CD4-positive, alpha-beta memory T cell (primary cell): ENCODE results near the gene ZSCAN10. TPM values are rescaled to one million over a fixed set of nuclear protein-coding genes. Genes with fewer than 3 reads are reported as not detected.
"Not testable (repeated sequence)": the region's sequence is repeated elsewhere in the genome, so short reads cannot be mapped to it uniquely, and the experiment has no call there.

Source experiments
- CTCF ChIA-PET: fragments of 350-600 bp; sonication (Branson Sonifier 250); formaldehyde crosslinking; loops from one replicate; lab custom pipeline; 2021; ENCODE audit warnings: inconsistent platforms; ENCODE audit not compliant: partially characterized antibody; lab: Charles Lee
- POLR2A ChIA-PET: fragments of 350-600 bp; sonication (Branson Sonifier 250); formaldehyde crosslinking; loops from one replicate; lab custom pipeline; 2021; ENCODE audit not compliant: partially characterized antibody; lab: Charles Lee
- DNase-seq, 5 donors: peaks; one replicate each; pipeline versions ENCODE4 v3.0.0 to v3.0.0-alpha.2; 2020 to 2022; ENCODE audit warnings: mixed read lengths in 1 of 5
- H3K27ac ChIP-seq: one replicate; pipeline ENCODE4 v1.7.0; 2013; ENCODE audit warnings: low read depth, low read length
- H3K27me3 ChIP-seq: 2 replicates; pipeline ENCODE4 v1.7.0; 2013; ENCODE audit warnings: mild to moderate bottlenecking, low read length, moderate library complexity; ENCODE audit not compliant: insufficient read depth
- H3K36me3 ChIP-seq: 2 replicates; pipeline ENCODE4 v1.7.0; 2013; ENCODE audit warnings: mild to moderate bottlenecking, low read length, moderate library complexity; ENCODE audit not compliant: insufficient read depth
- H3K4me1 ChIP-seq: 2 replicates; pipeline ENCODE4 v1.7.0; 2013; ENCODE audit warnings: mild to moderate bottlenecking, low read length, moderate library complexity; ENCODE audit not compliant: insufficient read depth
- H3K4me3 ChIP-seq, 2 donors: one replicate each; pipeline ENCODE4 v1.7.0; 2013; ENCODE audit warnings: low read length in 2 of 2, mild to moderate bottlenecking in 1 of 2
- H3K9me3 ChIP-seq, 2 donors: one replicate each; pipeline ENCODE4 v1.7.0; 2013; ENCODE audit warnings: low read length in 2 of 2, control low read depth in 1 of 2; ENCODE audit not compliant: control insufficient read depth in 1 of 2
- H3K27ac Mint-ChIP-seq, 7 donors: one replicate each; pipeline ENCODE4 v1.8.0; 2020 to 2021; ENCODE audit warnings: mixed read lengths in 7 of 7, mild to moderate bottlenecking in 6 of 7, inconsistent platforms in 3 of 7, moderate library complexity in 3 of 7
- H3K27me3 Mint-ChIP-seq, 2 donors: one replicate each; pipeline ENCODE4 v1.8.0; 2020 to 2021; ENCODE audit warnings: mixed read lengths in 2 of 2
- H3K36me3 Mint-ChIP-seq, 2 donors: one replicate each; pipeline ENCODE4 v1.8.0; 2020 to 2021; ENCODE audit warnings: mixed read lengths in 2 of 2, inconsistent platforms in 1 of 2, mild to moderate bottlenecking in 1 of 2
- H3K4me1 Mint-ChIP-seq, 4 donors: one replicate each; pipeline ENCODE4 v1.8.0; 2020 to 2021; ENCODE audit warnings: mixed read lengths in 4 of 4, mild to moderate bottlenecking in 1 of 4
- H3K4me3 Mint-ChIP-seq, 8 donors: one replicate each; pipeline ENCODE4 v1.8.0; 2020 to 2021; ENCODE audit warnings: mixed read lengths in 8 of 8, mild to moderate bottlenecking in 7 of 8, moderate library complexity in 6 of 8, inconsistent platforms in 3 of 8
- H3K9me3 Mint-ChIP-seq, 8 donors: one replicate each; pipeline ENCODE4 v1.8.0; 2020 to 2021; ENCODE audit warnings: mixed read lengths in 8 of 8, mild to moderate bottlenecking in 5 of 8, inconsistent platforms in 3 of 8, moderate library complexity in 1 of 8
- intact Hi-C: fragments of 100-400 bp; cut with micrococcal nuclease; formaldehyde crosslinking; loops from one replicate; pipeline ENCODE4 v1.15.1; 2023
- polyA plus RNA-seq, 2 donors: library from polyadenylated mRNA; unstranded; fragments of 300-500 nt; fragmentation: Illumina TruSeq; gene quantifications; one replicate each; pipeline ENCODE4 v1.2.3, GENCODE V29; 2021
- total RNA-seq, 2 experiments: library from RNA; stranded (reverse); gene quantifications; one replicate each; pipeline ENCODE4 v1.2.3, GENCODE V29; 2021

The ZSCAN10 gene
- total and polyA plus RNA-seq, 4 experiments from 2014 or later, result 0.15 TPM; not detected in 3

GRCh38 chr16:3057181-3058138 lies 41.6 kb downstream of the ZSCAN10 start:
- Histone ChIP-seq H3K4me1 (peaks cover 63% of the 10 kb centered on the region), H3K9me3 (no peaks in the 10 kb centered on the region), H3K27ac (peak overlapping the region; percentile 89), H3K36me3 (no peaks in the 10 kb centered on the region), H3K4me3 (peak overlapping the region in 1 of 2 donors; percentile 89), H3K27me3 (no peaks in the 10 kb centered on the region)
- Mint-ChIP-seq H3K27me3 (no peaks in the 10 kb centered on the region), H3K4me1 (peaks cover 29 to 67% (median 51%) of the 10 kb centered on the region in 4 donors), H3K4me3 (peak overlapping the region; percentile 53 to 68 (median 63)), H3K27ac (peak overlapping the region; percentile 2 to 84 (median 78)), H3K9me3 (no peaks in the 10 kb centered on the region), H3K36me3 (peaks cover 4 to 22% of the 10 kb centered on the region in 2 donors)
- DNase-seq, result peak in 1 of 5 donors; percentile 44
- intact Hi-C loops, result loop anchor here (1.0 to 2.0 kb wide), 2 partner anchors 17 to 26 kb away; no protein-coding TSS in a partner anchor
- ChIA-PET CTCF (interaction anchor here (1.0 to 13.3 kb wide), 13 partner anchors 10 to 115 kb away, joined by 3 to 362 read pairs (median 13); partner anchors contain the start of genes HCFC1R1, THOC6, ZNF213 and ZSCAN10), POLR2A (interaction anchor here (0.6 to 6.7 kb wide), 22 partner anchors 9 to 109 kb away, joined by 3 to 129 read pairs (median 12); partner anchors contain the start of genes MMP25, ZNF213 and ZSCAN10)

- peak overlapping the region in 6 of 7 donors; percentile 35 to 81 (median 51) for H3K27ac Mint-ChIP-seq
- H3K4me3 Mint-ChIP-seq, result peak overlapping the region in 4 of 8 donors; percentile 6 to 68 (median 60)
- no peak overlapping the region for H3K4me3 ChIP-seq
- no peak overlapping the region for H3K27ac ChIP-seq
- POLR2A ChIA-PET, result interaction anchor here (0.9 to 6.7 kb wide), 7 partner anchors 9 to 71 kb away, joined by 3 to 129 read pairs (median 5); partner anchors contain the start of gene MMP25
- DNase-seq, result no peak
- peaks cover 55% of the 10 kb centered on the region for H3K4me1 ChIP-seq
- no peaks in the 10 kb centered on the region for H3K36me3 ChIP-seq
- H3K36me3 Mint-ChIP-seq, result peaks cover 4 to 25% of the 10 kb centered on the region in 2 donors
- intact Hi-C loops, result no loop called here
- no peaks in the 10 kb centered on the region for H3K9me3 ChIP-seq
- H3K27me3 Mint-ChIP-seq, result no peaks in the 10 kb centered on the region
- H3K9me3 Mint-ChIP-seq, result no peaks in the 10 kb centered on the region
- peaks cover 32 to 68% (median 46%) of the 10 kb centered on the region in 4 donors for H3K4me1 Mint-ChIP-seq
- CTCF ChIA-PET, result interaction anchor here (0.9 to 13.3 kb wide), 4 partner anchors 28 to 111 kb away, joined by 3 to 362 read pairs (median 126); partner anchors contain the start of genes ZNF213 and ZSCAN10
- no peaks in the 10 kb centered on the region for H3K27me3 ChIP-seq
Measured at GRCh38 chr16:3056336-3057180, 42.5 kb downstream of the ZSCAN10 start.

GRCh38 chr16:3055734-3056115 lies 43.4 kb downstream of the ZSCAN10 start:
- peak overlapping the region in 6 of 7 donors; percentile 25 to 95 (median 70) for H3K27ac Mint-ChIP-seq
- H3K4me1 Mint-ChIP-seq, result peaks cover 37 to 72% (median 50%) of the 10 kb centered on the region in 4 donors
- Histone ChIP-seq H3K27ac (peak overlapping the region; percentile 10), H3K4me1 (peaks cover 52% of the 10 kb centered on the region)
- H3K36me3 ChIP-seq, DNase-seq, H3K9me3 Mint-ChIP-seq, H3K27me3 ChIP-seq, H3K9me3 ChIP-seq, H3K4me3 ChIP-seq, H3K27me3 Mint-ChIP-seq, intact Hi-C loops: not testable (repeated sequence)
- H3K4me3 Mint-ChIP-seq, result peak overlapping the region in 5 of 8 donors; percentile 60 to 90 (median 66)
- CTCF ChIA-PET, result interaction anchor here (0.7 to 12.6 kb wide), 4 partner anchors 46 to 112 kb away, joined by 3 to 362 read pairs (median 4); partner anchors contain the start of gene ZNF213
- peaks cover 4 to 25% of the 10 kb centered on the region in 2 donors for H3K36me3 Mint-ChIP-seq
- POLR2A ChIA-PET, result interaction anchor here (0.9 to 6.7 kb wide), 8 partner anchors 8 to 72 kb away, joined by 3 to 129 read pairs (median 4); partner anchors contain the start of gene MMP25

- H3K27ac Mint-ChIP-seq, result peak overlapping the region; percentile 50 to 95 (median 85)
- Histone ChIP-seq H3K36me3 (no peaks in the 10 kb centered on the region), H3K4me3 (no peak overlapping the region), H3K27me3 (no peaks in the 10 kb centered on the region), H3K27ac (peak overlapping the region; percentile 10), H3K9me3 (no peaks in the 10 kb centered on the region), H3K4me1 (peaks cover 47% of the 10 kb centered on the region)
- POLR2A ChIA-PET, result interaction anchor here (0.8 to 6.7 kb wide), 7 partner anchors 8 to 79 kb away, joined by 3 to 129 read pairs (median 5); no protein-coding TSS in a partner anchor
- CTCF ChIA-PET, result interaction anchor here (0.7 to 12.6 kb wide), 5 partner anchors 24 to 113 kb away, joined by 3 to 362 read pairs (median 4); partner anchors contain the start of gene ZNF213
- H3K9me3 Mint-ChIP-seq, result no peaks in the 10 kb centered on the region
- intact Hi-C loops, result no loop called here
- H3K4me1 Mint-ChIP-seq, result peaks cover 35 to 72% (median 48%) of the 10 kb centered on the region in 4 donors
- no peak for DNase-seq
- peaks cover 4 to 25% of the 10 kb centered on the region in 2 donors for H3K36me3 Mint-ChIP-seq
- no peaks in the 10 kb centered on the region for H3K27me3 Mint-ChIP-seq
- peak overlapping the region; percentile 60 to 90 (median 65) for H3K4me3 Mint-ChIP-seq
Measured at GRCh38 chr16:3054965-3055733, 43.9 kb downstream of the ZSCAN10 start.

- H3K9me3 ChIP-seq, DNase-seq, CTCF ChIA-PET, H3K27ac ChIP-seq, H3K4me3 ChIP-seq, POLR2A ChIA-PET, H3K4me3 Mint-ChIP-seq, H3K27me3 ChIP-seq, intact Hi-C loops, H3K9me3 Mint-ChIP-seq, H3K36me3 ChIP-seq, H3K27me3 Mint-ChIP-seq: not testable (repeated sequence)
- peaks cover 38% of the 10 kb centered on the region for H3K4me1 ChIP-seq
- H3K4me1 Mint-ChIP-seq, result peaks cover 29 to 66% (median 43%) of the 10 kb centered on the region in 4 donors
- peak overlapping the region in 2 of 7 donors; percentile 3 to 55 for H3K27ac Mint-ChIP-seq
- peaks cover 4 to 20% of the 10 kb centered on the region in 2 donors for H3K36me3 Mint-ChIP-seq
Measured at GRCh38 chr16:3053330-3053710, 45.8 kb downstream of the ZSCAN10 start.
